ENCODE data around the gene SLC7A9.
"Not testable (repeated sequence)": the region's sequence is repeated elsewhere in the genome, so short reads cannot be mapped to it uniquely, and the experiment has no call there.

SLC7A9 gene

GRCh38 chr19:32863301-32863700 is 6.3 kb downstream of the SLC7A9 start:
- no peak for DNase-seq

DNA sequence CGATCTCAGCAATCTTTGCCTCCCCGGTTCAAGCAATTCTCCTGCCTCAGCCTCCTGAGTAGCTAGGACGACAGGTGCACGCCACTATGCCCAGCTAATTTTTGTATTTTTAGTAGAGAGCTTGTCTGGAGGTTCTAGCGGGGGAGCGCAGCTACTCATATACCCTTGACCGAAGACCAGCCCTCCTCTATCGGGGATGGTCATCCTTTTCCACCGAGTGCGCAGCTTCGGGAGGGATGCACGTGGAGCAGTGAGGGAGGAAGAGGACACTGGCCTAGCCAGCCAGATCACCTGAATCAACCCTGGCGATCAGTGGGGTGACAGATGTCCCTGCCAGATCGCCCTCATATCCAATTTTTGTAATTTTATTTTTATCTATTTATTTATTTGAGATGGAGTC is 6.8 kb downstream of the SLC7A9 start:
- no peak for DNase-seq

- DNase-seq, result no peak
Measured at GRCh38 chr19:32862173-32862572, 7.4 kb downstream of the SLC7A9 start.

- no peak for DNase-seq
Measured at GRCh38 chr19:32861596-32861995, 8.0 kb downstream of the SLC7A9 start.

DNA sequence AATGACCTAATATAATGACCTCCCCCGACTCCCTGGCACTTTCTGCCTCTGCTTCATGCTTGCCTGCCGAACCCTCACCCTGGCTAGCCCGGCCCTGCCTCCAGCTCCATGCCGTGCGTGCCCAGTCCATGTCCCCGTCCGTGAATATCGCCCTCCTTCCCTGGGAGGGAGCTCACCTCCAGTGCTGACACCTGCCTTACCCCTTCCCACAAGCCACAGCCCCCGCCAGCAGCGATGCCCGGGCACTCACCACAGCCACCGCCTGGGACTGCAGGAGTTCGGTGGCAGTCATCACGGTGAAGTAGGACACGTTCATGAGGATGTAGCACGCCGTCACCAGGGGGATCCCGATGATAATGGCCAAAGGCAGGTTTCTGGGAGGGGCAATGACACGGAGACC is 10.0 kb downstream of the SLC7A9 start:
- no peak for DNase-seq

DNA sequence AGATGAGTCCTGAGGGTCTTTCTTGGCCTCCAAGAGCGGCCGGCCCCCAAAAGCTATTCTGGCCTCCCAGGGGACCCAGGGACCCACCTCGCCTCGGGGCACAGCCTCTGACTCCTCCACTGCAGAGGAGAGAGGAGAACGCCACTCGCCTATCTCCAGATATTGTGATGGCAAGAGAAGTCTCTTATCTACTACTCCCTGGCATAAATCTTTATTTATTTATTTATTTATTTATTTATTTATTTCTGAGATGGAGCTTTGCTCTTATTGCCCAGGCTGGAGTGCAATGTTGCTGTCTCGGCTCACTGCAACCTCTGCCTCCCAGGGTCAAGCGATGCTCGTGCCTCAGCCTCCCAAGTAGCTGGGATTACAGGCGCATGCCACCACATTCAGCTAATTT is 11.0 kb downstream of the SLC7A9 start:
- DNase-seq, result no peak

GRCh38 chr19:32858155-32858554 is 11.4 kb downstream of the SLC7A9 start:
- DNase-seq, result no peak

DNA sequence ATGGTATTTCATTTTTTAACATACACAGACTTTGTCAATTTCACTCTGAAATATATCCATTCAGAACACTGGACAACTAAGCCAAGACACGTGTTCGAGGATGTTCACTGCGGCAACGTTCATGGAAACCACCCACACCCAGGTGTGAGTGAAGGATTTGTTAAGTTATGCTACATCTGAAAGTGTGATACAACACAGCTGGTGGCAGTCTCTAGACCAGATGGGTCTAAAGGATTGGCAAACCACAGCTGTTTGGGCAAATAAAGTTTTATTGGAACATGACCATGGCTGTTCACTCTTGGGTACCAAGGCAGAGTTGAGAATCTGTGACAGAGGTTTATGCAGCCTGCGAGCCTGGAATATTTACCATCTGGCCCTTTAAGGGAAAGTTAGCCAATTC is 12.0 kb downstream of the SLC7A9 start:
- DNase-seq, result no peak

DNA sequence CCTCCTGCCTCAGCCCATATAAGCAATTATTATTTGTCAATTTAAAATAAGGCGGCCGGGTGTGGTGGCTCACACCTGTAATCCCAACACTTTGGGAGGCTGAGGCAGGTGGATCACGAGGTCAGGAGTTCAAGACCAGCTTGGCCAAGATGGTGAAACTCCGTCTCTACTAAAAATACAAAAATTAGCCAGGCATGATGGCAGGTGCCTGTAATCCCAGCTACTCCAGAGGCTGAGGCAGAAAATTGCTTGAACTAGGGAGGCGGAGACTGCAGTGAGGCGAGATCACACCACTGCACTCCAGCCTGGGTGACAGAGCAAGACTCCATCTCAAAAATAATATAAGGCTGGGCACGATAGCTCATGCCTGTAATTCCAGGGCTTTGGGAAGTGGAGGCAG is 12.7 kb downstream of the SLC7A9 start:
- DNase-seq, result not testable (repeated sequence)

DNA sequence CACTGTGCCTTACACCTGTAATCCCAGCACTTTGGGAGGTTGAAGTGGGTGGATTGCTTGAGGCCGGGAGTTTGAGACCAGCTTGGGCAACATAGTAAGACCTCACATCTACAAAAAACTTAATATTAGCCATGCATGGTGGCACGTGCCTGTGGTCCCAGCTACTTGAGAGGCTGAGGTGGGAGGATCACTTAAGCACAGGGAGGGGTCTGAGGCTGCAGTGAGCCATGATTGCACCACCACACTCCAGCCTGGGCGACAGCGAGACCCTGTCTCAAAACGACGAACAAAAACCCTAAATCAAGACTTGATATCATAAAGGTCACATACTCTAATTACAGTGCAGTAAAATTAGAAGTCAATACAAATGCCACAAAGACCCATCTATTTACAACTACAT is 17.4 kb downstream of the SLC7A9 start:
- no peak for DNase-seq

DNA sequence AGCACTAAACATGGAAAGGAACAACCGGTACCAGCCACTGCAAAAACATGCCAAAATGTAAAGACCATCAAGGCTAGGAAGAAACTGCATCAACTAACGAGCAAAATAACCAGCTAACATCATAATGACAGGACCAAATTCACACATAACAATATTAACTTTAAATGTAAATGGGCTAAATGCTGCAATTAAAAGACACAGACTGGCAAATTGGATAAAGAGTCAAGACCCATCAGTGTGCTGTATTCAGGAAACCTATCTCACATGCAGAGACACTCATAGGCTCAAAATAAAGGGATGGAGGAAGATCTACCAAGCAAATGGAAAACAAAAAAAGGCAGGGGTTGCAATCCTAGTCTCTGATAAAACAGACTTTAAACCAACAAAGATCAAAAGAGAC is 21.5 kb downstream of the SLC7A9 start:
- not testable (repeated sequence) for DNase-seq

DNA sequence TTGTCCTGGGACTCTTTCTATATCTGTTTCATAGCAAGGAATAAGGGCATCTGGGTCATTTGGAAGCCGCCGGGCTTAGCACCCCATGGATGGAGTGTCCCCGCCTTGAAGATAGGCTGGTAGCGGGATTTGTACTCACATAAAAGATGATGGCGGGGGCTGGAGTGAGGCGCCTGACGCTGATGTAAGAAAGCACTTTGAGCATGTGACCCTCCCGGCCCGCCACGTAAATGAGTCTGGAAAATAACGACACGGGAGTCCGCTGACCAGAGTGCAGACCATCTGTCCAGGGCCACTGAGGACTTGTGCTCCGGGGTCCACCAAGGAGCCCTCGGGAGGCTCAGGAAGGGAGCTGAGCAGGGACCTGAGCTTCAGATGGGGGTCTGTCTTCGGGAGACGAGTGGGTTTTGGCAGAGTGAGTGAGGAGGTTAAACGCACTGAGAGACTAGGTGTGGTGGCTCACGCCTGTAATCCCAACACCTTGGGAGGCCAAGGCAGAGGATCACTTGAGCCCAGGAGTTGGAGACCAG is 25.8 kb downstream of the SLC7A9 start:
- no peak for DNase-seq

DNA sequence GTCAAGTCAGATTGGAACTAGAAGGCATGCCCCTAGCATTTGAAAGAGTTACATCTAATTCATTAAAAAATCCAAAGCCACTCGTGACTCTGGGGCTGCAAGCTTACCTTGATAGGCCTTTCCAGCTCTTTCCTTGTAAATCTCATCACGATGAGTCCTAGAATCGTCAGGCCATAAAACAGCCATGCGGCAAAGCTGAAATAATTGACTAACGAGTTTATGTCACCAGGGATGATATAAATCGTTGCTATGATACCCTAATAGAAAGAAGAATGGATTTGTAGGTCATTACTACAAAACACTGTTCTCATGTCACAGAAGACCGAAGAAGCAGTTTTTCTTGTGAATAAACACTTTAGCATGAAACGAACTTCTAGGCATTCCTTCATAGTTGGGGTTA is 27.5 kb downstream of the SLC7A9 start:
- no peak for DNase-seq

DNA sequence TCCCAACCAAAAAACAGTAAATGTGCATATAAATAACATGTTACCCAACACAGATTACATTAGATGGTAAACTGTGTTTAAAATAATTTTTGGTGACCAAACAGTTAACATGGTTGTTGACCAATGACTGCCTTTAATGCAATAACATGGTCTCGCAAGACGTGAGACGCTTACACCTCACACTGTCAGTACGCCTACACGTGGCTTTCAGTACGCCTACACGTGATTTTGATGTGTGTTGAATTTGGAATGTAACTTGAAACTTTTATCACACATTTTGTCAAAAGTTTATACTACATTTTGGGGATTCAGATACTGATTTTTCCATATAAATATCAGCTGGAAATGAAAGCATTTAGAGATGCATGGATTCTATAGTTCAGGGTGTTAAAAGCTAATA is 32.0 kb downstream of the SLC7A9 start:
- no peak for DNase-seq

DNA sequence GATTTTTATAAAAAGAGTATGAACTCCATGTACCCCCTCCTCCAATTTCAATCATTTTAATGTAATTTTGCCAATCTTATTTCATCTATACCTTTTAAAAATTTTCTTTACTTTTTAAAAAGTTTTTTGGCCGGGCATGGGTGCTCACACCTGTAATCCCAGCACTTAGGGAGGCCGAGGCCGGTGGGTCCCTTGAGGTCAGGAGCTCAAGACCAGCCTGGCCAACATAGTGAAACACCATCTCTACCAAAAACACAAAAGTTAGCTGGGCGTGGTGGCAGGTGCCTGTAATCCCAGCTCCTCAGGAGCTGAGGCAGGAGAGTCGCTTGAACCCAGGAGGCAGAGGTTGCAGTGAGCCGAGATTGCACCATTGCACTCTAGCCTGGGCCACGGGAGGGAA is 36.2 kb downstream of the SLC7A9 start:
- DNase-seq, result not testable (repeated sequence)

DNA sequence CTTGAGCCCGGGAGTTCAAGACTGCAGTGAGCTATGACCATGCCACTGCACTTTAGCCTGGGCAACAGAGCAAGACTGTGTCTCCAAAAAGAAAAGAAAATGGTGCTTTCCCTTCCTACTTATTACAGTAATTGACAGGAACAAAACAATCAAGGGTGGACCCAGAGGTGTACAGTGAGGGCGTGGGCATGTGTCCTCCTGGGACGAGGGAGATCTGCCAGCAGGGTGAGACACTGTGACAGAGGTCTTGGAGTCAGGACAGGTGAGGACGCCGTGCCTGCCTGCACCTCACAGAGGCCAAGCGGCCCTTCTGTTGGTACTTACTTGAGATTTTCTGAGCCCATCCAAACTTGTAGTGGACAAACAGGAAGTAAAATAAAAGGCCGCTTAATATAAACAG is 36.7 kb downstream of the SLC7A9 start:
- DNase-seq, result not testable (repeated sequence)

DNA sequence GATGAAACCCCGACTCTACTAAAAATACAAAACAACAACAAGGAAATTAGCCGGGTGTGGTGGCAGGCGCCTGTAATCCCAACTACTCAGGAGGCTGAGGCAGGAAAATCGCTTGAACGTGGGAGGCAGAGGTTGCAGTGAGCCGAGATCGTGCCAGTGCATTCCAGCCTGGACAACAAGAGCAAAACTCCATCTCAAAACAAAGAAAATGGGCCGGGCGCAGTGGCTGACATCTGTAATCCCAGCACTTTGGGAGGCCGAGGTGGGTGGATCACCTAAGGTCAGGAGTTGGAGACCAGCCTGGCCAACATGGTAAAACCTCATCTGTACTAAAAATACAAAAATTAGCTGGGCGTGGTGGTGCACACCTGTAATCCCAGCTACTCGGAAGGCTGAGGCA is 37.5 kb downstream of the SLC7A9 start:
- DNase-seq, result not testable (repeated sequence)

DNA sequence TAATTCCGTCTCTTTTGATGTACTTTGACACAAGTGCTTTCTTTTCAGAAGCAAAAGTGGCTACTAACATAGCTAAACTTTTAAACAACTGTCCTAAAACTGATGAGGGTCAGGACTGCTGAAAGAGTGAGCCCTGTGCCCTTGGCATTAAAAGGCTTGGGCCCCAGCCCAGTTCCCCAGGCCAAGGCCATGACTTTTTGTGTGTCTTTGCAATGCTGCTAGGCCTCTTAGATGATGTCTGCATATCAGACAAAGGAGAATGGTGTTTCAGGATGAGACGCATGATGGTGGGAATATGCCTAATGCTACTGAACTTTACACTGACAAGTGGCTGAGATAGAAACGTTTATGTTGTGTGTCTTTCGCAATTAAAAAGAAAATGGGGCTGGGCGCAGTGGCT is 38.0 kb downstream of the SLC7A9 start:
- no peak for DNase-seq

DNA sequence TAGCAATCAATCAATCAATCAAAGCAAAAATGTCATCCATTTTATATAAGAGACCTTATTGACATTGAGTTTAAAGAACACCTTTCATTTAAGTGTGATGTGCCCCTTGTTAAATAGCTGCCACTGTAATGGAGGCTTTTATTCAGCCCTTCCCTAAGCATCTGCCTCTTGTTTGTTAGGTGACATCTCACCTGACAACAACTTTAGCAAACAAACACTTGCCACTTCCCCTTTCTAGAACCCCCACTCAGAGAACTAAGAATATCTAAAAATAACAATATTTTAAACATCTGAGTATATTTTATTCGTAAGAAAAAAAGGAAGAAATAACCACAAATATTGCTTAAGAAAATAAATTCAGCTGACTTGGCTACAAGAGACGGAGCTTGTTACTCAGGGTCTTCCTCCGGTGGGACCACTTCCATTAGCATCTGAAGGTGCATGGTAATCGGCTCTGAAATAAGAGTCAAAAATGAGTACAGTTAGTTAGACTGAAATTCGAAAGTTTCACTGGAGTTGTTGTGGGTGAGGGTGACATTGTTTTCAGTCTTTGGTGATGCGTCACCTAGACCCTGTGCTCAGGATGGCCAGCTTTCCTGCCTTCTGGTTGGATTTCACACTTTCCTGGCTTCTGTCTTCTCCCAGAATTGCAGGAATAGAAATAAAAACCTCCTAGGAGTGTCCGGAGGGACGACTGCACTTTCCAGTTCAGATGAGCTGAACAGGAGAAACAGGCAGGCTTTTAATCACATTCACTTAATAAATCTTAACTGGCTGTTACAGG is 39.1 kb downstream of the SLC7A9 start:
- DNase-seq, result no peak

DNA sequence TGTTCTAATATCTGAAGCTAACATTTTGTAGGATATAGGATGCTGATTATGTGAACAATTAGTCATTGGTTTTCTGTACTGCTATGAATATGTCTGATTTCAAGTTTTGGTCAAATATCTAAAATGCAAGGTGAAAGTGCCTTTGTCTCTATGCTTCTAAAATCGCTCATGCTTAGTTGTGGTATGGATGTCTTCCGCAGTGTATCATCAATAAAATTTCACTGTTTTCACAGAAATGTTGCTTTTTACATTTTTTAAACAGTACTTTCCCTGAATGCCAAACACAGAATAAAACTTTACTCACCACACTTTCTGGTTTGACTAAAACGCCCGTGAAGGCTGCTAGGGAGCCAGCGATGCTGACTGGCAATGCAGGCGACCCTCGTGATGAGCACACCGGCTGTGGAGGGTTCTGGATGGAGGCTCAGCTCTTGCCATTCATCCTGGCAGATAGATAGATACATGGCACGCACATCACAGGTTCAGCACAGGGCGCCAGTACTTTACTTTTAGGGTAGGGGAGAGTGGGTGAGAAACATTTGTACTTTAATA is 40.1 kb downstream of the SLC7A9 start:
- no peak for DNase-seq

DNA sequence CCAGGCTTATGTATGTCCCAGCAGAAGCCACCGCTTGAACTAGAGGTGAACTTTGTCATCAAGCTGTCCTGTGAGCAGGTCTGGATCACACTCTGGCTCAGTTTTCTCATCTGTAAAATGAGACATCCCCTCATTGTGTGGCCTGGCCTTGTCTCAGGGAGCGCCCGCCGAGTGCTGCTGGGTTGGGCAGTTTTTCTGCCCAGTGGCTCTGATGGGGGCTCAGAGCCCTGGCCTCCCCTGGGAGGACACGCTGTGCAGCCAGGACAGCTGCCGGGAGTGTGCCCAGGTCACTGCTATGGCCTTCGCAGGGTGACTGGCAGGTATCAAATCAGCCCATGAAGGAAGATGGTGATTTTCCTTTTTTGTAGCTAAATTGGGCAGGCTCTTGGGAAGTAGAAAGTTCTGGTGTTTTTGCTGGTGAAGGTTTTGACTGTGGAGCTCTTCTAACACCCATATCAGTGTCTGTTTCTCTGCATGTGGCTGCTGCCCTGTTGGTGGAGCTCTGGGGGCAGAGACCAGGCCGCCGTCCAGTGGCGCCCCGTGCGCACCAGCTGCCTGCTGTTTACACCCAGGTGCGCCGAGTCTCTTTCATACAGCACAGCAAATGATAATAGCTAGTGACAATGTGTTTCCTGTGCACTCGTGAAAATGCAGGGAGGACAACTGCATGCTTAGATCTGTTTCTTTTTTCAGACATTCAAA is 40.8 kb downstream of the SLC7A9 start:
- DNase-seq, result no peak

DNA sequence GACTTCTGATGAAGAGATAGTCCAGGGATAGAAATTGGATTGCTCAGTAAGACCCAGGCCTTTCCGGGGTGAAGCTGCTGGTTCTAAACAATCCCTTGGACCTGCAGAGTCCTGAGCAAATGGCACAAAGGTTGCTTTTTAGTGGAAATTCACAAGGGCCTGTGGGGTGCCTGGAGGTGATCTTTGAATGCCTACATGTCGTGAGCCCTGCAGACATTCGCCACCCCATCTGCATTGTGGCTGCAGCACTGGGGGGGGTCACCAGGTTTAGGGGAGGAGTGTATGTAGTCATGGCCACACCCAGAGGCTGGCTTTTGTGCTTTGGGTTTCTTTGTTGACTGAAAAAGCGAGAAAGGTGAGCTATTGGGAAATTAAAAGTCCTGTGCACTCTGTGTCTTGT is 41.4 kb downstream of the SLC7A9 start:
- DNase-seq, result no peak

GRCh38 chr19:32824916-32825608 is 44.5 kb downstream of the SLC7A9 start:
- DNase-seq, result no peak

Measured in activated CD4-positive, alpha-beta T cell treated with anti-CD3 and anti-CD28 coated beads for 4 hours (primary cell).